ENCODE results near the gene SIRT3. TPM values are rescaled to one million over a fixed set of nuclear protein-coding genes. Genes with fewer than 3 reads are reported as not detected.

The SIRT3 gene
- total RNA-seq, 1 experiment from 2014 or later, result 13.6 TPM

GRCh38 chr11:272195-272930 is 36.2 kb upstream of the SIRT3 start:
- intact Hi-C loops (cut with micrococcal nuclease; ENCODE audit: unreplicated experiment), result no loop called here
- no peak for DNase-seq (ENCODE audit: low spot score)
- no peaks in the 10 kb centered on the region for H3K9me3 ChIP-seq (ENCODE audit: low read depth, low read length, poor library complexity, severe bottlenecking)
- no peaks in the 10 kb centered on the region for H3K36me3 ChIP-seq (ENCODE audit: insufficient read depth, low read length, poor library complexity, severe bottlenecking)
- CTCF ChIA-PET, result no interaction called here
- POLR2A ChIA-PET (ENCODE audit: low non-redundant PET), result no interaction called here
- no peak overlapping the region for H3K27ac ChIP-seq (ENCODE audit: low read depth, low read length, poor library complexity, severe bottlenecking)
- H3K27me3 ChIP-seq (replicated peaks; ENCODE audit: insufficient read depth, low read depth, low read length, poor library complexity), result no peaks in the 10 kb centered on the region
- no peak overlapping the region for H3K4me3 ChIP-seq (ENCODE audit: low read depth, low read length, poor library complexity, severe bottlenecking)
- TF ChIP-seq CTCF (conservative IDR thresholded peaks at IDR 0.05; ENCODE audit: low read depth, low read length), result no peak
- no peak for TF ChIP-seq EZH2 (IDR thresholded peaks at IDR 0.05; ENCODE audit: borderline replicate concordance, low read depth, low read length, poor library complexity, severe bottlenecking)
- H3K4me1 ChIP-seq (ENCODE audit: insufficient read depth, low read length, poor library complexity, severe bottlenecking), result no peaks in the 10 kb centered on the region
- no TSS peak for BruUV-seq (replicated peaks)

DNA sequence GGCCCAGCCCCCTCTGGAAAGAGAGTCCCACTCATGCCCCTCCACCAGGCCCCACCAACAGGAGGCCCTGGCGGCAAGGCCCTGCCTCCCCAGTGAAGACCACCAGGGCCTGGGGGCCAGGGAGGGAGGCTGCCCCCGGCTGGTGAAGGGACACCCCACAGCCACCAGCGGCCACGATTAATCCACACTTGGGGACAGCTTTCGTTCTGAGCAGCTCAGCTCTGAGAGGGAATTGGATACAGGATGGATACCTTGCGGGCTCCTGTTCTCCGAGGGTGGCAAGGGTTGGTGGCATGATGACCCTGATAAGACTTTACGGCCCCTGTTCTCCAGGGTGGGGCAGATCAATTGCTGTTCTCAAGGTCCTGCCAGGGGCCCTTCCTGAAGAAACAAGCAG is 35.2 kb upstream of the SIRT3 start:
- Histone ChIP-seq H3K27ac (ENCODE audit: low read depth, low read length, poor library complexity, severe bottlenecking) (no peak overlapping the region), H3K4me1 (ENCODE audit: insufficient read depth, low read length, poor library complexity, severe bottlenecking) (no peaks in the 10 kb centered on the region), H3K36me3 (ENCODE audit: insufficient read depth, low read length, poor library complexity, severe bottlenecking) (no peaks in the 10 kb centered on the region), H3K27me3 (replicated peaks; ENCODE audit: insufficient read depth, low read depth, low read length, poor library complexity) (no peaks in the 10 kb centered on the region), H3K9me3 (ENCODE audit: low read depth, low read length, poor library complexity, severe bottlenecking) (no peaks in the 10 kb centered on the region), H3K4me3 (ENCODE audit: low read depth, low read length, poor library complexity, severe bottlenecking) (no peak overlapping the region)
- intact Hi-C loops (cut with micrococcal nuclease; ENCODE audit: unreplicated experiment), result no loop called here
- TF ChIP-seq CTCF (conservative IDR thresholded peaks at IDR 0.05; ENCODE audit: low read depth, low read length), result no peak
- no peak for TF ChIP-seq EZH2 (IDR thresholded peaks at IDR 0.05; ENCODE audit: borderline replicate concordance, low read depth, low read length, poor library complexity, severe bottlenecking)
- POLR2A ChIA-PET (ENCODE audit: low non-redundant PET), result no interaction called here
- no TSS peak for BruUV-seq (replicated peaks)
- no peak for DNase-seq (ENCODE audit: low spot score)
- CTCF ChIA-PET, result no interaction called here

DNA sequence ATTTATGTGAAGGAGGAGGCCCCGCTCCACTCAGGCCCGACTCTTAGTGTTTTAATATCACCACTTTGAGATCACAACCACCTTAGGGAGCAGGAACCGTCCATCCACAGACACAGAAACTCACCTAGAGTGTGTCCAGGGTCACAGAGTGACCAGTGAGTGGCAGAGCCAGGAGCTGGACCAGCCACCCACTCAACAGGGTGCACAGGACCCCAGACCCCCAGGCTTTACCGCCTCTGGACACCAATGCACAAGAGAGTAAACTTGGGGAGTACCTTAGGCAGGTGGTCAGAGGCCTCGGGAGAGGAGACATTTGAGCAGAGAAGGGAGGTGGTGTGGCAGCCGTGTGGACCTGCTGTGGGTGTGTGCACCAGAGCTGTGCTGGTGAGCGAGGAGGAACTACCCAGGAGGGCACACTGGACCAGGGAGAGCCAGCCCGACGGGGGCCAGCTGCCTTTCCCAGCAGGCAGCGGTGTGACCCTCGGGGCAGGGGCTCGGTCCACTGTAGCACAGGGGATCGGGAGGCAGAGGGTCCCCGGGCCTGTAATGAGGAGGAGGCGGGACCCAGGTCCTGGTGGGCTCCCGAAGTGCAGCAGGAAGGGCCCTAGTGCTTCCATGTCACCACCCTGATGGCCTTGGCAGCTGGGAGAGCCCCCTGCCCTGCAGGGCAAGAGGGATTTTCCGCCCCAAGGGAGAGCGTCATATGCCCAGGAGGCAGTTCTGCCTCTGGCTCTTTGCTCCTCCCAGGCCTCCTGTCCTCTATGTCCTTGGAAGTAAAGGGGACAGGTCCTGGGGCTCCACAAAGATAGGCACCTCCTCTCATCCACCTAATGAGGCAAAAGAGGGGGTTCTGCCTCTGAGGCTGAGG is 34.5 kb upstream of the SIRT3 start:
- Histone ChIP-seq H3K9me3 (ENCODE audit: low read depth, low read length, poor library complexity, severe bottlenecking) (no peaks in the 10 kb centered on the region), H3K27ac (ENCODE audit: low read depth, low read length, poor library complexity, severe bottlenecking) (no peak overlapping the region), H3K4me1 (ENCODE audit: insufficient read depth, low read length, poor library complexity, severe bottlenecking) (no peaks in the 10 kb centered on the region), H3K4me3 (ENCODE audit: low read depth, low read length, poor library complexity, severe bottlenecking) (no peak overlapping the region), H3K27me3 (replicated peaks; ENCODE audit: insufficient read depth, low read depth, low read length, poor library complexity) (no peaks in the 10 kb centered on the region), H3K36me3 (ENCODE audit: insufficient read depth, low read length, poor library complexity, severe bottlenecking) (no peaks in the 10 kb centered on the region)
- BruUV-seq (replicated peaks), result no TSS peak
- intact Hi-C loops (cut with micrococcal nuclease; ENCODE audit: unreplicated experiment), result no loop called here
- no peak for DNase-seq (ENCODE audit: low spot score)
- TF ChIP-seq CTCF (conservative IDR thresholded peaks at IDR 0.05; ENCODE audit: low read depth, low read length), result no peak
- ChIA-PET CTCF (no interaction called here), POLR2A (ENCODE audit: low non-redundant PET) (no interaction called here)
